Pancreas (tissue), 10 donors: ENCODE measurements around the gene MTOR. TPM values are rescaled to one million over a fixed set of nuclear protein-coding genes. Genes with fewer than 3 reads are reported as not detected.

Experiments used
- ATAC-seq, 4 donors: fragments of 200-7000 bp; cut with Tn5 transposase; one replicate each; pipeline versions ENCODE4 v1.8.0 to v1.9.1; 2020; ENCODE audit warnings: mild to moderate bottlenecking in 4 of 4, moderate library complexity in 4 of 4
- DNase-seq, 6 donors: peaks; one replicate each; pipeline ENCODE4 v3.0.0-alpha.2; 2020
- FAIRE-seq: peaks from 2 replicates; lab custom pipeline; 2012; peaks lifted over from hg19 to GRCh38; lab: Jason Lieb, UNC
- H3K27ac ChIP-seq, 4 donors: fragments of 200-600 bp; sonication (generic); 1 replicate in 3 of 4; 2 replicates in 1 of 4; pipeline versions ENCODE4 v1.5.0 to v1.8.0; 2020
- H3K27me3 ChIP-seq, 4 donors: fragments of 200-600 bp; one replicate each; pipeline ENCODE4 v1.8.0; 2021
- H3K36me3 ChIP-seq, 3 donors: fragments of 200-600 bp; sonication (generic) in 1 of 3; one replicate each; pipeline versions ENCODE4 v1.5.0 to v1.8.0; 2020 to 2021
- H3K4me1 ChIP-seq, 3 donors: fragments of 200-600 bp; one replicate each; pipeline ENCODE4 v1.8.0; 2021
- H3K4me3 ChIP-seq, 4 donors: fragments of 200-600 bp; sonication (generic) in 2 of 4; one replicate each; pipeline versions ENCODE4 v1.5.0 to v1.8.0; 2020 to 2021
- H3K9me3 ChIP-seq, 4 donors: fragments of 200-600 bp; one replicate each; pipeline ENCODE4 v1.8.0; 2021
- CTCF ChIP-seq, 4 donors: fragments of 200-600 bp; sonication (generic) in 3 of 4; IDR thresholded peaks; one replicate each; pipeline versions ENCODE4 v1.5.0 to v1.8.0; 2021; ENCODE audit warnings: antibody characterized with exemption in 4 of 4
- WGBS, 2 donors: extraction: QIAGEN DNeasy Blood & Tissue Kit; methylation state at CpG; one replicate each; pipeline ENCODE4 v1.1.7; 2013; 5-methylcytosine and 5-hydroxymethylcytosine counted together
- intact Hi-C, 3 donors: fragments of 100-400 bp; cut with DNase I; formaldehyde crosslinking; loops; one replicate each; pipeline versions ENCODE4 v1.11.1 to v1.14.2; 2022
- polyA plus RNA-seq, 2 donors: library from polyadenylated mRNA; stranded (reverse); fragments of 200-250 nt; gene quantifications; one replicate each; pipeline ENCODE4 v1.2.3, GENCODE V29; 2013
- total RNA-seq, 6 donors: library from RNA; stranded (reverse); fragmentation: NEBNext Ultra II Directional in 4 of 6; extraction: Animal tissue kit (Norgen Biotek cat#: 25700) in 4 of 6; gene quantifications; one replicate each; pipeline versions ENCODE4 v1.2.1 to v1.2.4, GENCODE V29; 2021 to 2023
- donor health status: healthy with polysubstance abuse.
- donor health status: DM: no; HTN: no; CAD: no; lungs with moderate emphysema.
- donor health status: DM: no; HTN: no; CAD: no.
- donor health status: control.
- donor health status: control.
- donor health status: Bipolar disorder and iron deficiency.
- donor health status: DM: yes; HTN: yes; CAD: no.
- donor health status: DM: no; HTN: no; CAD: no.
- donor health status: DM: no; HTN: no; CAD: no.
- donor health status: DM: yes; HTN: yes; CAD: no.

MTOR gene
- total and polyA plus RNA-seq, 8 donors = 11.9 to 22.6 (median 15.8) TPM

- TF ChIP-seq CTCF (IDR thresholded peaks at IDR 0.05) = no peak
- H3K36me3 ChIP-seq = peaks cover 4 to 70% (median 49%) of the 10 kb centered on the region in 3 donors
- WGBS, 2 donors = 82 to 84% methylated on average over 5 of the region's 5 CpGs
- no peaks in the 10 kb centered on the region for H3K27me3 ChIP-seq
- DNase-seq = no peak
- intact Hi-C loops = no loop called here
- H3K4me3 ChIP-seq = no peak overlapping the region
- ATAC-seq = no peak
- no peaks in the 10 kb centered on the region for H3K4me1 ChIP-seq
- no peak for FAIRE-seq
- H3K9me3 ChIP-seq = no peaks in the 10 kb centered on the region
- no peak overlapping the region for H3K27ac ChIP-seq
These were observed 135.8 kb downstream of the MTOR start for GRCh38 chr1:11126569-11126968.

DNA sequence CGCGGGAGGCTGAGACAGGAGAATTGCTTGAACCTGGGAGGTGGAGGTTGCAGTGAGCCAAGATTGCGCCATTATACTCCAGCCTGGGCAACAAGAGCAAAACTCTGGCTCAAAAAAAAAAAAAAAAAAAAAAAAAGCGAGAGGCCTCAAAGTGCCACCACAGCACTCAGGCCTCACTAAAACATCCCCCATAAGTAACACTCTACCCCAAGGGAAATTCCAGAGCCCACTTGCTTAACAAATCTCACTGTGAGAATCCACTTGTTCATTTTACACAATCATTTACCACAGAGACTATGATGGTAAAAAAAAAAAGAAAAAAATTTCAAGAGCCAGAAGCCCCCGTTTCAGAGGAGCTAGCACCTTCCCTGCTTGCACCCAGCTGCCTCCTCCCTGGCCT is 136.4 kb downstream of the MTOR start:
- WGBS, 2 donors = 91 to 98% methylated on average over 5 of the region's 5 CpGs

DNA sequence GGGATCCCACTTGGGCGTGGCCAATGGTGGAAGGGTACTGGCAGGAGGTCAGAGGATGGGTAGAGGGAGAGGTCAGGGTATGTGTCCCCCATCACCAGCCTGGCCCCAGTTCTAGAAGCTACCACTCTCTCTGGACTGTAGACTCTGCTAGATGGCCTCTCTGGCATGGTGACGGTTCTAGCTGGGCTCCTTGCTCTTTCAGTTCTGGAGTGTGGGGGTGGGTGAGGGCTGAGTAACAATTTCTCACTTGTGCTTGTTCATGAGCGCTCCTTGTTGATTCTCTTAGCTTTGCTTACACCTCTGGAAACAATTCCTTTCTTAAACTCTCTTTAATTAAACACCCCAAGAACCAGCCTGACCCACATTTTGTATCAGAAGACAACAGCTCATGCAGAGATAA is 137.4 kb downstream of the MTOR start:
- no peak for ATAC-seq
- H3K36me3 ChIP-seq = peaks cover 2 to 57% (median 46%) of the 10 kb centered on the region in 3 donors

More for the DNA sequence above, 136.4 kb downstream of the MTOR start:
- no peak for TF ChIP-seq CTCF (IDR thresholded peaks at IDR 0.05)
- peaks cover 4 to 66% (median 49%) of the 10 kb centered on the region in 3 donors for H3K36me3 ChIP-seq
- no peak overlapping the region for H3K27ac ChIP-seq
- H3K4me3 ChIP-seq = no peak overlapping the region
- FAIRE-seq = no peak
- H3K4me1 ChIP-seq = no peaks in the 10 kb centered on the region
- DNase-seq = no peak
- H3K27me3 ChIP-seq = no peaks in the 10 kb centered on the region
- H3K9me3 ChIP-seq = no peaks in the 10 kb centered on the region
- intact Hi-C loops = no loop called here
- no peak for ATAC-seq

GRCh38 chr1:11116318-11116717 is 146.0 kb downstream of the MTOR start:
- Histone ChIP-seq H3K27ac (no peak overlapping the region), H3K4me3 (no peak overlapping the region), H3K27me3 (no peaks in the 10 kb centered on the region), H3K9me3 (no peaks in the 10 kb centered on the region), H3K36me3 (peaks cover 0 to 23% (median 8%) of the 10 kb centered on the region in 3 donors), H3K4me1 (no peaks in the 10 kb centered on the region)
- no peak for TF ChIP-seq CTCF (IDR thresholded peaks at IDR 0.05)
- FAIRE-seq = no peak
- intact Hi-C loops = no loop called here
- ATAC-seq = no peak
- no peak for DNase-seq
- WGBS, 2 donors = 89 to 91% methylated on average over 2 of the region's 2 CpGs

More for the DNA sequence above, 137.4 kb downstream of the MTOR start:
- Histone ChIP-seq H3K4me1 (no peaks in the 10 kb centered on the region), H3K9me3 (no peaks in the 10 kb centered on the region), H3K27me3 (no peaks in the 10 kb centered on the region), H3K4me3 (no peak overlapping the region), H3K27ac (no peak overlapping the region)
- WGBS, 2 donors = 95% methylated on average over 3 of the region's 3 CpGs
- no peak for FAIRE-seq
- no peak for DNase-seq
- intact Hi-C loops = no loop called here
- no peak for TF ChIP-seq CTCF (IDR thresholded peaks at IDR 0.05)

- H3K27ac ChIP-seq = no peak overlapping the region
- no peak overlapping the region for H3K4me3 ChIP-seq
- H3K27me3 ChIP-seq = no peaks in the 10 kb centered on the region
- intact Hi-C loops = no loop called here
- no peaks in the 10 kb centered on the region for H3K4me1 ChIP-seq
- TF ChIP-seq CTCF (IDR thresholded peaks at IDR 0.05) = no peak
- H3K9me3 ChIP-seq = no peaks in the 10 kb centered on the region
- peaks cover 0 to 23% (median 8%) of the 10 kb centered on the region in 3 donors for H3K36me3 ChIP-seq
- FAIRE-seq = no peak
- WGBS, 2 donors = 80 to 82% methylated on average over 3 of the region's 3 CpGs
- no peak for ATAC-seq
- DNase-seq = no peak
These were observed 147.4 kb downstream of the MTOR start for GRCh38 chr1:11114966-11115365.
